Tibial artery (tissue), 4 donors: ENCODE data around the gene CHST8.

Experiments
- DNase-seq, 2 donors: peaks; one replicate each; pipeline ENCODE4 v3.0.0-alpha.2; 2019
- H3K27ac ChIP-seq, 2 donors: fragments of 200-600 bp; sonication (generic) in 1 of 2; 1 replicate in 1 of 2; 2 replicates in 1 of 2; pipeline ENCODE4 v1.5.1; 2018 to 2019; ENCODE audit warnings: mild to moderate bottlenecking in 1 of 2
- H3K27me3 ChIP-seq, 2 donors: fragments of 200-600 bp; sonication (generic) in 1 of 2; one replicate each; pipeline versions ENCODE4 v1.5.1 to v1.6.0; 2016 to 2019
- H3K36me3 ChIP-seq, 3 donors: fragments of 200-600 bp; sonication (generic) in 2 of 3; one replicate each; pipeline ENCODE4 v1.5.1; 2016 to 2019; ENCODE audit warnings: mild to moderate bottlenecking in 2 of 3
- H3K4me1 ChIP-seq, 4 donors: fragments of 200-600 bp; sonication (generic) in 2 of 4; 1 replicate in 3 of 4; 2 replicates in 1 of 4; pipeline ENCODE4 v1.5.1; 2016 to 2019
- H3K4me3 ChIP-seq, 2 donors: fragments of 200-600 bp; sonication (generic) in 1 of 2; 1 replicate in 1 of 2; 2 replicates in 1 of 2; pipeline ENCODE4 v1.5.1; 2018 to 2019; ENCODE audit warnings: mild to moderate bottlenecking in 2 of 2
- H3K9me3 ChIP-seq, 3 donors: fragments of 200-600 bp; sonication (generic) in 1 of 3; one replicate each; pipeline ENCODE4 v1.5.1; 2016 to 2019
- intact Hi-C: fragments of 100-400 bp; cut with DNase I; formaldehyde crosslinking; loops from one replicate; pipeline ENCODE4 v1.15.0; 2023; ENCODE audit warnings: low total_unique reads
- TF ChIP-seq, protein P1 (sequence below), 2 experiments: fragments of 200-600 bp in 1 of 2; fragments of 450-650 bp in 1 of 2; IDR thresholded peaks; one replicate each; pipeline ENCODE4 v1.5.1; 2017 to 2019; ENCODE audit warnings: antibody characterized with exemption in 2 of 2, mild to moderate bottlenecking in 1 of 2, moderate library complexity in 1 of 2

CHST8 gene

DNA sequence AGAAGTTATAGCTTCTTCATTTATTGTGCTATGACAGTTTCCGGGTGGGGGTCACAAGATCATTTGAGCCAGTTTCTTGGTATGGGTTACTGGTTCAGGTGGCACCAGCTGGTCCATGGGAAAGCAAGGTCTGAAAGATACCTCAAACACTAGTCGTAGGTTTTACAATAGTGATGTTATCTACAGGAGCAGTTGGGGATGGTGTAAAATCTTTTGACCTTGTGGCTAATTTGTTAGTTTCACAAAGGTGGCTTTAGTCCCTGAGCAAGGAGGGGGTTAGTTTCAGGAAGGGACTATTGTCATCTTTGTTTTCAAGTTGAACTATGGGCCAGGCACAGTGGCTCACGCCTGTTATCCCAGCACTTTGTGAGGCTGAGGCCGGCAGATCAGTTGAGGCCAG is 24.6 kb downstream of the CHST8 start:
- DNase-seq: no peak
- no peaks in the 10 kb centered on the region for H3K4me1 ChIP-seq
- no peaks in the 10 kb centered on the region for H3K9me3 ChIP-seq
- intact Hi-C loops: no loop called here
- no peaks in the 10 kb centered on the region for H3K36me3 ChIP-seq
- H3K27ac ChIP-seq: no peak overlapping the region
- no peaks in the 10 kb centered on the region for H3K27me3 ChIP-seq
- TF ChIP-seq, protein P1, sequence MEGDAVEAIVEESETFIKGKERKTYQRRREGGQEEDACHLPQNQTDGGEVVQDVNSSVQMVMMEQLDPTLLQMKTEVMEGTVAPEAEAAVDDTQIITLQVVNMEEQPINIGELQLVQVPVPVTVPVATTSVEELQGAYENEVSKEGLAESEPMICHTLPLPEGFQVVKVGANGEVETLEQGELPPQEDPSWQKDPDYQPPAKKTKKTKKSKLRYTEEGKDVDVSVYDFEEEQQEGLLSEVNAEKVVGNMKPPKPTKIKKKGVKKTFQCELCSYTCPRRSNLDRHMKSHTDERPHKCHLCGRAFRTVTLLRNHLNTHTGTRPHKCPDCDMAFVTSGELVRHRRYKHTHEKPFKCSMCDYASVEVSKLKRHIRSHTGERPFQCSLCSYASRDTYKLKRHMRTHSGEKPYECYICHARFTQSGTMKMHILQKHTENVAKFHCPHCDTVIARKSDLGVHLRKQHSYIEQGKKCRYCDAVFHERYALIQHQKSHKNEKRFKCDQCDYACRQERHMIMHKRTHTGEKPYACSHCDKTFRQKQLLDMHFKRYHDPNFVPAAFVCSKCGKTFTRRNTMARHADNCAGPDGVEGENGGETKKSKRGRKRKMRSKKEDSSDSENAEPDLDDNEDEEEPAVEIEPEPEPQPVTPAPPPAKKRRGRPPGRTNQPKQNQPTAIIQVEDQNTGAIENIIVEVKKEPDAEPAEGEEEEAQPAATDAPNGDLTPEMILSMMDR (IDR thresholded peaks at IDR 0.05): no peak
- no peak overlapping the region for H3K4me3 ChIP-seq

DNA sequence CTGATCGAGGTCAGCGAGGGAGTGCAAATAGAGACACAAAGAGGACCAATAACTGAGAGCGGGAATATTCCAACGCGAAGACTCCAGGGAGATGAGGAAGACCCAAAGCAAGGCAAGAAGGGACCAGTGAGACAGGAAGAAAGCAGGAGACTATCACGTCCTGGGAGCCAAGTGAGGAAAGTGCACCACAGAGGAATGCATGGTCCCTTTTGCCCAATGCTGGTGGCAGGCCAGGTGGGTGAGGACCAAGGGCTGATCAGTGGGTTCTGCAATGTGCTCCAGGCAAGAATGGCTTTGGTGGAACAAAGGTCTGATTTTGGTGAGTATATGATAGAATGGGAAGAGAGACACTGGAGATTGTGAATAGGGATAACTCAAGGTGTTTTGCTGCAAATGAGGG is 25.4 kb downstream of the CHST8 start:
- no peaks in the 10 kb centered on the region for H3K36me3 ChIP-seq
- H3K4me3 ChIP-seq: no peak overlapping the region
- no peaks in the 10 kb centered on the region for H3K4me1 ChIP-seq
- TF ChIP-seq, protein P1 (IDR thresholded peaks at IDR 0.05): no peak
- DNase-seq: no peak
- intact Hi-C loops: no loop called here
- no peak overlapping the region for H3K27ac ChIP-seq
- H3K9me3 ChIP-seq: no peaks in the 10 kb centered on the region
- no peaks in the 10 kb centered on the region for H3K27me3 ChIP-seq

DNA sequence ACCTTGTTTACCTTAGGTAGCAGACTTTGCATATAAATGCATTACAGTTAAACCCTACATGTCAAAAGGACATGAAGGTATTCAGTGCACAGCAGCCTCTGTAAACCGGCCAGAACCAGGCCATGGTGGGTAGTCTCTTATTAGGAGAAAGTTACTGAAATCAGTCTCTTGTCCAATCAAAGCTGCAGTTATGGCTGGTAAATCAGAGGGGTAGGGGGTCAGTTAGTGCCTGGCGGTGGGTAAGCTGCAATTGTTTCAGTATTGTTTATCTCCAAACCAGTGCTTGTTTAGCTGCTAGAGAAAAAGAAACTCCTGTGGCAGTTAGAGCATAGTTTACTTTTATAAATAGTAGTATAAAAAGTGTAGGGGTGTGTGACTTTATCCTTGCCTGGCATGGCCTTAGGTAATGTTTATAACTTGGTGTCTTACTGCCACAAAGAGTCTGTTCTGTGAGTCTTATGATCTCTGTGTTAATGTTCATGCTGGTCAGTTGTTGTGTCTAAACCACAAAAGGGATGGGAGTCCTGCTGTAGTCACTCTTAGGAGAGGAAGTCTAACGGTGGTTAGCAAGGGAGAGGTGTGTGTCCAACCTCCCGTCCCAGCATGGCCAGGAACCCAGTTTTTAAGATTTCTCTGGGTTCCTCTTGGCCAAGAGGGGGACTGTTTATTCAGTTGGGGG is 28.0 kb downstream of the CHST8 start:
- intact Hi-C loops: no loop called here
- H3K4me3 ChIP-seq: no peak overlapping the region
- DNase-seq: no peak
- no peaks in the 10 kb centered on the region for H3K4me1 ChIP-seq
- H3K27me3 ChIP-seq: no peaks in the 10 kb centered on the region
- no peaks in the 10 kb centered on the region for H3K9me3 ChIP-seq
- no peak overlapping the region for H3K27ac ChIP-seq
- H3K36me3 ChIP-seq: no peaks in the 10 kb centered on the region
- TF ChIP-seq, protein P1 (IDR thresholded peaks at IDR 0.05): no peak

DNA sequence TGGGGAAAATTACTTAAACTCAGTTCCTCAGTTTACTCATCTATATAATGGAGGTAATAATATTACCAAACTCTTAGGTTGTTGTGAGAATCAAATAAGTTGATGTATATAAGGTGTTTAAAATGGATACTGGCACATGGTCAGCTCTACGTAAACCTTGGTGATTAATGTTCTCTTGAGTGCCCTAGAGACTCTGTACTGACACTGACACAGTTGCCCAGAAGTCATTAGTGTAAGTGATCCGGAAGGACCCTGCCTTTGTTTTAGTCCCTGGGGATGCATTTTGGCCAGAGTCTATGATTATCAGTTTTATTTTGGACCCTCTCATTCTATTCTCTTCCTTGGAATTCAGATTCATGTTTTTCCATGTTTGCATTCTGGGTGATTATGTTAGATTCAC is 31.9 kb downstream of the CHST8 start:
- Histone ChIP-seq H3K4me1 (no peaks in the 10 kb centered on the region), H3K4me3 (no peak overlapping the region), H3K27me3 (no peaks in the 10 kb centered on the region), H3K36me3 (no peaks in the 10 kb centered on the region), H3K9me3 (no peaks in the 10 kb centered on the region), H3K27ac (no peak overlapping the region)
- TF ChIP-seq, protein P1 (IDR thresholded peaks at IDR 0.05): no peak
- no peak for DNase-seq
- intact Hi-C loops: no loop called here

DNA sequence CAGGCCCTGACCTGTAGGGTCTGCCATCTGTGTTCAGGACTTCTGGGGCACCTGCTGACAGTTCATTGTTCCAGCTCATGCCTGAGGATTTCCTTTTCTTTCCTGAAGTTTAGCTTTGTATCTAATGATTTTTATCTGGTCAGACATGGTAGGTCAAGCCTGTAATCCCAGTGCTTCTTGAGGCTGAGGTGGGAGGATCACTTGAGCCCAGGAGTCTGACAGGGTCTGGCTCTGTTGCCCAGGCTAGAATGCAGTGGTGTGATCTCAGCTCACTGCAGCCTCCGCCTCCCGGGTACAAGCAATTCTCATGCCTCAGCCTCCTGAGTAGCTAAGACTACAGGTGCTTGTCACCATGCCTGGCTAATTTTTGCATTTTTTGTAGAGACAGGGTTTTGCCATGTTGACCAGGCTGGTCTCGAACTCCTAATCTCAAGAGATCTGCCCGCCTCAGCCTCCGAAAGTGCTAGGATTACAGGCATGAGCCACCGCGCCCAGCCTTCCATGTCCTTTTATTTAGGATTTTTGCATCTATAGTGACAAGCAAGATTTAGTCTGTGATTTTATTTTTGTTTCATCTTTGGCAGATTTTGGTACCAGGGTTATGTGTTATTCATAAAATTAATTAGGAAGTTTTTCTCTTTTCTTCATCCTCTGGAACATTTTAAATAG is 33.2 kb downstream of the CHST8 start:
- H3K36me3 ChIP-seq: no peaks in the 10 kb centered on the region
- intact Hi-C loops: no loop called here
- H3K9me3 ChIP-seq: no peaks in the 10 kb centered on the region
- TF ChIP-seq, protein P1 (IDR thresholded peaks at IDR 0.05): no peak
- DNase-seq: no peak
- H3K4me3 ChIP-seq: no peak overlapping the region
- H3K27me3 ChIP-seq: peaks cover 0 to 2% of the 10 kb centered on the region in 2 donors
- H3K27ac ChIP-seq: no peak overlapping the region
- no peaks in the 10 kb centered on the region for H3K4me1 ChIP-seq
